ENCODE results near the gene PTPN14. TPM values are rescaled to one million over a fixed set of nuclear protein-coding genes. Genes with fewer than 3 reads are reported as not detected.

Gene PTPN14
- total RNA-seq, 1 experiment from 2014 or later, result 88.4 TPM

DNA sequence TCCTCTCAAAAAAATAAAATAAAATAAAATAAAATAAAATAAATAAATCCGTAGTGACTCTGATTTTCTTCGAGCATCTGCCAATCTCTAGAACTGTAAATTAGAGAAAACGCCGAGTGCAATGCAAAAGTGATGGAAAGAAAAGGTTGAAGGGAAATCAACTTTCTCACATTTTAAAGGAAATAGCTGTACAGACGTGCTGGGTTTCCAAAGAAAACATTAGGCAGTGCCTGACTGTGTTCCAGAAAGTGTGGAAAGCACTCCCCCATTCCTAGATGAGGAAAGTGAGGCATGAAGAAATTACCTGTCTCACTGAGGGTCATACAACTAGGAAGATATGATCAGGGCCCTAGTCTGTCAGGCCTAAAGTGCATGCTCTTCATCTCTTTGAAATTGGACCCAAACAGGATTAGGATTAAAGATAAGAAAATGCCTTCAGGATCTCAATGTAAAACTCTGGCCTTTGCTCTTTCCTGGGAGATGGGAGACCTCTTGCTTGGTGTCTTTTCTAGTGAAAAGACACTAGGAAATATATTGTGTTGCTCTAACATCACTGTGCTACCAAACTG is 1.8 kb upstream of the PTPN14 start:
- no peaks in the 10 kb centered on the region for H3K27me3 Mint-ChIP-seq (ENCODE audit: low read depth)
- H3K4me3 Mint-ChIP-seq, result peak overlapping the region; percentile 93
- H3K36me3 Mint-ChIP-seq, result no peaks in the 10 kb centered on the region
- H3K4me1 Mint-ChIP-seq, result peaks cover 38% of the 10 kb centered on the region
- ATAC-seq (no peak), DNase-seq (ENCODE audit: low spot score) (no peak)
- POLR2A ChIA-PET, result interaction anchor here (1.0 to 4.3 kb wide), 5 partner anchors 12 to 148 kb away, joined by 5 to 30 read pairs (median 13); partner anchors contain the start of gene CENPF
- no peaks in the 10 kb centered on the region for H3K9me3 Mint-ChIP-seq
- peak overlapping the region; percentile 98 for H3K27ac Mint-ChIP-seq
- CTCF ChIA-PET, result interaction anchor here (0.6 to 5.3 kb wide), 6 partner anchors 30 to 221 kb away, joined by 3 to 33 read pairs (median 6); no protein-coding TSS in a partner anchor
- TF ChIP-seq ZNF512 (CRISPR knock-in tag; IDR thresholded peaks at IDR 0.05; ENCODE audit: borderline replicate concordance), result no peak
- TF ChIP-seq ERG (CRISPR knock-in tag; IDR thresholded peaks at IDR 0.05), result no peak
- TF ChIP-seq HMGXB4 (CRISPR knock-in tag; IDR thresholded peaks at IDR 0.05), result no peak
- no peak for TF ChIP-seq ZNF396 (CRISPR knock-in tag; IDR thresholded peaks at IDR 0.05; ENCODE audit: borderline replicate concordance)
- TF ChIP-seq JUN (CRISPR knock-in tag; IDR thresholded peaks at IDR 0.05), result no peak
- no peak for TF ChIP-seq ZNF425 (CRISPR knock-in tag; conservative IDR thresholded peaks at IDR 0.05)
- TF ChIP-seq GABPB1 (CRISPR knock-in tag; IDR thresholded peaks at IDR 0.05), result no peak
- no peak for TF ChIP-seq E2F4 (CRISPR knock-in tag; IDR thresholded peaks at IDR 0.05; ENCODE audit: borderline replicate concordance, low read depth)
- TF ChIP-seq NR1H2 (CRISPR knock-in tag; IDR thresholded peaks at IDR 0.05), result no peak
- no peak for TF ChIP-seq FOXP4 (CRISPR knock-in tag; IDR thresholded peaks at IDR 0.05)
- TF ChIP-seq, protein P1, sequence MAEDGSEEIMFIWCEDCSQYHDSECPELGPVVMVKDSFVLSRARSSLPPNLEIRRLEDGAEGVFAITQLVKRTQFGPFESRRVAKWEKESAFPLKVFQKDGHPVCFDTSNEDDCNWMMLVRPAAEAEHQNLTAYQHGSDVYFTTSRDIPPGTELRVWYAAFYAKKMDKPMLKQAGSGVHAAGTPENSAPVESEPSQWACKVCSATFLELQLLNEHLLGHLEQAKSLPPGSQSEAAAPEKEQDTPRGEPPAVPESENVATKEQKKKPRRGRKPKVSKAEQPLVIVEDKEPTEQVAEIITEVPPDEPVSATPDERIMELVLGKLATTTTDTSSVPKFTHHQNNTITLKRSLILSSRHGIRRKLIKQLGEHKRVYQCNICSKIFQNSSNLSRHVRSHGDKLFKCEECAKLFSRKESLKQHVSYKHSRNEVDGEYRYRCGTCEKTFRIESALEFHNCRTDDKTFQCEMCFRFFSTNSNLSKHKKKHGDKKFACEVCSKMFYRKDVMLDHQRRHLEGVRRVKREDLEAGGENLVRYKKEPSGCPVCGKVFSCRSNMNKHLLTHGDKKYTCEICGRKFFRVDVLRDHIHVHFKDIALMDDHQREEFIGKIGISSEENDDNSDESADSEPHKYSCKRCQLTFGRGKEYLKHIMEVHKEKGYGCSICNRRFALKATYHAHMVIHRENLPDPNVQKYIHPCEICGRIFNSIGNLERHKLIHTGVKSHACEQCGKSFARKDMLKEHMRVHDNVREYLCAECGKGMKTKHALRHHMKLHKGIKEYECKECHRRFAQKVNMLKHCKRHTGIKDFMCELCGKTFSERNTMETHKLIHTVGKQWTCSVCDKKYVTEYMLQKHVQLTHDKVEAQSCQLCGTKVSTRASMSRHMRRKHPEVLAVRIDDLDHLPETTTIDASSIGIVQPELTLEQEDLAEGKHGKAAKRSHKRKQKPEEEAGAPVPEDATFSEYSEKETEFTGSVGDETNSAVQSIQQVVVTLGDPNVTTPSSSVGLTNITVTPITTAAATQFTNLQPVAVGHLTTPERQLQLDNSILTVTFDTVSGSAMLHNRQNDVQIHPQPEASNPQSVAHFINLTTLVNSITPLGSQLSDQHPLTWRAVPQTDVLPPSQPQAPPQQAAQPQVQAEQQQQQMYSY (CRISPR knock-in tag; IDR thresholded peaks at IDR 0.05), result no peak
- TF ChIP-seq FOXJ3 (CRISPR knock-in tag; IDR thresholded peaks at IDR 0.05; ENCODE audit: borderline replicate concordance), result no peak
- no peak for TF ChIP-seq GRHL2 (CRISPR knock-in tag; IDR thresholded peaks at IDR 0.05; ENCODE audit: insufficient replicate concordance, severe bottlenecking)
- no peak for TF ChIP-seq E2F1 (CRISPR knock-in tag; IDR thresholded peaks at IDR 0.05)
- no peak for TF ChIP-seq ZNF317 (CRISPR knock-in tag; IDR thresholded peaks at IDR 0.05; ENCODE audit: borderline replicate concordance, low read depth)
